Fibroblast of pulmonary artery (primary cell): ENCODE results near the gene SLC9A1.
"Not testable (repeated sequence)": the region's sequence is repeated elsewhere in the genome, so short reads cannot be mapped to it uniquely, and the experiment has no call there.

Source experiments
- DNase-seq: peaks from one replicate; pipeline ENCODE4 v3.0.0-alpha.2; 2010; ENCODE audit warnings: low read depth
- H3K4me3 ChIP-seq: replicated peaks from 2 replicates; pipeline ENCODE4 v1.5.1; 2011; ENCODE audit warnings: low read depth, mild to moderate bottlenecking, control low read depth, low read length, moderate library complexity
- TF ChIP-seq, protein P1 (sequence below): IDR thresholded peaks from 2 replicates; pipeline ENCODE4 v1.5.1; 2011; ENCODE audit warnings: mild to moderate bottlenecking, control low read depth, low read length, inconsistent platforms; ENCODE audit errors: missing control alignments

SLC9A1 gene

DNA sequence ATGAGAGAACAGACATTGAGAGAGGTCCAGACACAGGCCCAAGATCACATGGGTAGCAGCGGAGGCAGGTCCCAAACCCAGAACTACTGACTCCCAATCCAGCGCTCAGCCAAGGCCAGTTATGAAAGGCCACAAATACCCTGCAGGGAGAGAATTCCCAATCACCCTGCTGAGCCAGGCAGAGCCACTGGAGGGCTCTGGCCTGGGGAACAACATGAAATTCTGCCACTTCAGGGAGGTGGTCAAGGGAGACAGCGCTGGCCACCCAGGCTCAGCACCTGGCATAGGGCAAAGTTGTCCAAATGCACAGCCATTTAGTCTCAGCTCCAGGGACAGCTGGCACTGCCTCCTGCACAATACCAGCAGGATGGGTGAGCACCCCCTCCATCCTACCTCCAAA, 27.5 kb downstream of the SLC9A1 start:
- TF ChIP-seq, protein P1, sequence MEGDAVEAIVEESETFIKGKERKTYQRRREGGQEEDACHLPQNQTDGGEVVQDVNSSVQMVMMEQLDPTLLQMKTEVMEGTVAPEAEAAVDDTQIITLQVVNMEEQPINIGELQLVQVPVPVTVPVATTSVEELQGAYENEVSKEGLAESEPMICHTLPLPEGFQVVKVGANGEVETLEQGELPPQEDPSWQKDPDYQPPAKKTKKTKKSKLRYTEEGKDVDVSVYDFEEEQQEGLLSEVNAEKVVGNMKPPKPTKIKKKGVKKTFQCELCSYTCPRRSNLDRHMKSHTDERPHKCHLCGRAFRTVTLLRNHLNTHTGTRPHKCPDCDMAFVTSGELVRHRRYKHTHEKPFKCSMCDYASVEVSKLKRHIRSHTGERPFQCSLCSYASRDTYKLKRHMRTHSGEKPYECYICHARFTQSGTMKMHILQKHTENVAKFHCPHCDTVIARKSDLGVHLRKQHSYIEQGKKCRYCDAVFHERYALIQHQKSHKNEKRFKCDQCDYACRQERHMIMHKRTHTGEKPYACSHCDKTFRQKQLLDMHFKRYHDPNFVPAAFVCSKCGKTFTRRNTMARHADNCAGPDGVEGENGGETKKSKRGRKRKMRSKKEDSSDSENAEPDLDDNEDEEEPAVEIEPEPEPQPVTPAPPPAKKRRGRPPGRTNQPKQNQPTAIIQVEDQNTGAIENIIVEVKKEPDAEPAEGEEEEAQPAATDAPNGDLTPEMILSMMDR = peak; percentile 11
- no peak for DNase-seq

DNA sequence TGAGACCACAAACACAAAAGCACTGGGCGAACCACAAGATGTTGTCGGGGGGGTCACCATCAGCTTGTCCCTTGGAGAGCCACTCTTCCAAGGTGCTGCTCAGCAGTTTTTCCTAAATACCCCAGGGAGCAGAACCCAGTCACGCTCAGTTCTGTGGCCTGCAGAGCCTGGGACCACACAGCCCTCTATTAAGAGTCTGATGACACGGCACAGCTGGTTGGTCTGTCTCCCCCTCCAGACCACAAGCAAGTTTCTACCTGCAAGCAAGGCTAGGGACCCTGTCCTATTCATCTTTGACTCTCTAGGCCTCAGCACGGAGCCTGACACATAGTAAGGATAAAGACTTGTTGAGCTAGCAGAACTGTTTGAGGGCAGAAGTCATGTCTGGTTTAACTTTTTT, 28.5 kb downstream of the SLC9A1 start:
- no peak for DNase-seq
- TF ChIP-seq, protein P1 = no peak
- H3K4me3 ChIP-seq = no peak overlapping the region

More for the DNA sequence above, 27.5 kb downstream of the SLC9A1 start:
- H3K4me3 ChIP-seq = no peak overlapping the region

DNA sequence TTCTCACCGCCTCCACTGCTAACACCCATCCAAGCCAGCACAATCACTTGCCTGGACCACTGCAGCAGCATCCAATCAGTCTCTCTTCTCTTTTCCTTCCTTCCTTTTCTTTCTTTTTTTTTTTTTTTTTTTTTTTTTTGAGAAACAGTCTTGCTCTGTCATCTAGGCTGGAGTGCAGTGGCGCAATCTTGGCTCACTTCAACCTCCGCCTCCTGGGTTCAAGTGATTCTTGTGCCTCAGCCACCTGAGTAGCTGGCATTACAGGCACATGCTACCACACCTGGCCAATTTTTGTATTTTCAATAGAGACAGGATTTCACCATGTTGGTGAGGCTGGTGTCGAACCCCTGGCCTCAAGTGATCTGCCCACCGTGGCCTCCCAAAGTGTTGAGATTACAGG, 29.8 kb downstream of the SLC9A1 start:
- DNase-seq = not testable (repeated sequence)

DNA sequence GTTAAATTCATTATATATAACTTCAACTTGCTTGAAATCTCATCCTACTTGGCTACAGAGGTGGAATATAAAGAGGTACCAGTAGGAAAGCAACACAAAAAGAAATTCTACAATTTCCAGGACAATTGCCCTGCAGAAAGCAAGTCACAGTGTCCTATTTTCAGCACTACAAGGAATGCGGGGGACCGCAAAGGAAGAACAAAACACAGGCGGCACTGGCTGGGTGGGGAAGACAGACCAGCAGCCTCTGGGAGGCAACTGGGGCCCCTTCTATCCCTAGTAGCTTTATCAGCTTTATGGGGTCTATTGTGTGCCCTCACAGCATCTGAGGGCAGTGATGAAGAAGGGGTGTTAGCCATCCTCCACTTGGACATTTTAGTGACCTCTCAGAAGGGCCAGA, 30.5 kb downstream of the SLC9A1 start:
- H3K4me3 ChIP-seq = no peak overlapping the region
- TF ChIP-seq, protein P1 = no peak
- DNase-seq = no peak

More for the DNA sequence above, 29.8 kb downstream of the SLC9A1 start:
- H3K4me3 ChIP-seq = not testable (repeated sequence)

DNA sequence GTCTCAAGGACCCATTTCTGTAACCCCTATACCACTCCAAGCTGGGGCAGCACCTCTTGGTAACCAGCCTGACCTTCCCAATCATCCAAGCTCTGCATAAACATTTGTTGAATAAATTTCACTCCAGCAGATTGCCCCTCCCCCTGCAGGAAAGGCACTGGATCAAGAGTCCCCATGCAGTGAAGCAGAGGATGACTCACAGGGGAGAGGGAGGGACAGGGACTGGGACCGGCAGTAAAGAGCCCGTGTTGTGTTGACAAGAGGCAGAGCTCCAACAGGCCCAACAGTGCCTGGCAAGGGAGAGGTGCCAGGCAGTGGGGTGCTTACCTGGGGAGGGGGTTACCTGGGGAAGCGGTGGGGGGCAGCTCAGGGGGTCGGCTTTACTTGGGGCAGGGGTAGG, 32.3 kb downstream of the SLC9A1 start:
- TF ChIP-seq, protein P1 = no peak
- DNase-seq = peak; percentile 70
- no peak overlapping the region for H3K4me3 ChIP-seq

DNA sequence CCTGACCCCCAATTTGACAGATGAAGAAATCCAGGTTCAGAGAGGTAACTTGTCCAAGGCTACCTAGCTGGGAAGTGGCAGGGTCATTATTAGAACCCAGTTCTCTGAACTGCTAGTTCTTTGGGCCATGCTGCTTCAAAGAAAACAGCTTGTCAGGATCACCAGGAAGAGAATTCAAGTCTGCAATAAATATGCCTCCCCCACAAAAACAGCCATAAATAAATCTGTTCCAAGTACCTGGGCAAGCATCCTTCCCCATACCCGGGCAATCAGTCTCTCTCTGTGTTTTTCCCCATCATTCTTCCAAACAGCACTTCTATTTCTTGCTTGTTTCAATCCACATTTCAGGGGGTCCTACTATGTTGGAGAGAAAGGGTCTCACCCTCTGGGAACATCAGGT, 34.1 kb downstream of the SLC9A1 start:
- TF ChIP-seq, protein P1 = no peak
- DNase-seq = no peak
- no peak overlapping the region for H3K4me3 ChIP-seq

DNA sequence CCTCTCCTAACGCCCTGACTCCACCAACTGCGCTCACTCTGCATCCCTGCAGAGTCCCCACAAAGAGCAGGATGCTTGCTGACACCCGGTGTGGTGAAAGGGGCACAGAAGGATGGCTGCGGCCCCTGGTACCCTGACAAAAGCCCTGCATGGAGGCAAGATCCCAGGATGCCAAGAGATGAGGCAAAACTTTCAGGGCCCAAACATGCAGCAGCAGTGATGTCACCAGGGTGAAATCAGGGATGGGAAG, 36.6 kb downstream of the SLC9A1 start:
- DNase-seq = no peak
- TF ChIP-seq, protein P1 = no peak
- no peak overlapping the region for H3K4me3 ChIP-seq

DNA sequence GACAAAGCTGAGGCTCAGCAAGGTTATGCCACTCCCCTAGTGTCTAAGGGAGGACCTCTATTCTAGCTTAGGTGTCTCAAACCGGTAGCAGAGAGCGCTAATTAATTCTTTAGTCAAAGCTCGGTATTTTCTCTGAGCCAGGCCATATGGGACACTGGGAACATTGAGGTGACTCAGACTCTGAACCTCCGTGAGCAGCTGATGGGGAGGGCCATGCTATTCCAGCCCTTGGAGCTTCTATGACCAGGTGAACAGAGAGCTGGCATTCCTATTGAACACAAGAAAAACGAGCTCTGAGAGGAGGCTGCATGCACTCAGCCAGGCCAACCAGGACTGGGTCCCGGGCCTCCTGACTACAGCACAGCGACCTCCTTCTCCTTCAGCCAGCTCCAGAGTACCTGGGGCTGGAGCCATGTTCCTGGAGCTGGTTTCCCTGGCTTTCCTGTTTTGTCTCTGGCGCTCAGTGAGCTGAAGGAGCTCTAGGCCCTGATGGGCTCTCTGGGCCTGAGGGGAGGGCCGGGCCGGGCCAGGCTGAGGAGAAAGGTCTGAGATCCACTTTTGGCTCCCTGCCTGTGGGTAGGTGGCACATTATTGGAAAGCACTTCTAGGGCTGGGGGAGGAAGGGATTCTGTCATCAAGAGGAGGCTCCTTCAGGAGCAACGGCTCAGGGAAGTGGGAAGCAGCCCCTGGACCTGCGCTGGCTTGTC, 37.0 kb downstream of the SLC9A1 start:
- no peak for DNase-seq
- H3K4me3 ChIP-seq = no peak overlapping the region
- TF ChIP-seq, protein P1 = no peak
